Stimulated activated CD8-positive, alpha-beta memory T cell treated with anti-CD3 and anti-CD28 coated beads, Interleukin-15, amount 100 ng/mL, for 1 hour (primary cell): ENCODE results near the gene CRLF2.
"Not testable (repeated sequence)": the region's sequence is repeated elsewhere in the genome, so short reads cannot be mapped to it uniquely, and the experiment has no call there.

ENCODE experiments used
- DNase-seq: peaks from one replicate; pipeline ENCODE4 v3.0.0-alpha.2; 2020; ENCODE audit warnings: low read depth

Gene CRLF2, protein sequence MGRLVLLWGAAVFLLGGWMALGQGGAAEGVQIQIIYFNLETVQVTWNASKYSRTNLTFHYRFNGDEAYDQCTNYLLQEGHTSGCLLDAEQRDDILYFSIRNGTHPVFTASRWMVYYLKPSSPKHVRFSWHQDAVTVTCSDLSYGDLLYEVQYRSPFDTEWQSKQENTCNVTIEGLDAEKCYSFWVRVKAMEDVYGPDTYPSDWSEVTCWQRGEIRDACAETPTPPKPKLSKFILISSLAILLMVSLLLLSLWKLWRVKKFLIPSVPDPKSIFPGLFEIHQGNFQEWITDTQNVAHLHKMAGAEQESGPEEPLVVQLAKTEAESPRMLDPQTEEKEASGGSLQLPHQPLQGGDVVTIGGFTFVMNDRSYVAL

GRCh38 chrX:1212532-1212931, at the start of gene CRLF2:
TSS of gene CRLF2 (minus strand) at chrX:1212649. CDS start at chrX:1212634, 15 bp downstream.
- no peak for DNase-seq

GRCh38 chrX:1261771-1262170, 49.3 kb upstream of the CRLF2 start:
- DNase-seq = not testable (repeated sequence)

- no peak for DNase-seq
Observed at GRCh38 chrX:1261285-1261684, 48.8 kb upstream of the CRLF2 start.

- DNase-seq = no peak
Observed at GRCh38 chrX:1252861-1253260, 40.4 kb upstream of the CRLF2 start.

- DNase-seq = no peak
Observed at GRCh38 chrX:1249101-1249887, 36.8 kb upstream of the CRLF2 start.

- DNase-seq = no peak
Observed at GRCh38 chrX:1248331-1249061, 36.0 kb upstream of the CRLF2 start.

GRCh38 chrX:1246816-1247215, 34.4 kb upstream of the CRLF2 start:
- peak; percentile 75 for DNase-seq

- no peak for DNase-seq
Observed at GRCh38 chrX:1244164-1245076, 32.0 kb upstream of the CRLF2 start.

DNA sequence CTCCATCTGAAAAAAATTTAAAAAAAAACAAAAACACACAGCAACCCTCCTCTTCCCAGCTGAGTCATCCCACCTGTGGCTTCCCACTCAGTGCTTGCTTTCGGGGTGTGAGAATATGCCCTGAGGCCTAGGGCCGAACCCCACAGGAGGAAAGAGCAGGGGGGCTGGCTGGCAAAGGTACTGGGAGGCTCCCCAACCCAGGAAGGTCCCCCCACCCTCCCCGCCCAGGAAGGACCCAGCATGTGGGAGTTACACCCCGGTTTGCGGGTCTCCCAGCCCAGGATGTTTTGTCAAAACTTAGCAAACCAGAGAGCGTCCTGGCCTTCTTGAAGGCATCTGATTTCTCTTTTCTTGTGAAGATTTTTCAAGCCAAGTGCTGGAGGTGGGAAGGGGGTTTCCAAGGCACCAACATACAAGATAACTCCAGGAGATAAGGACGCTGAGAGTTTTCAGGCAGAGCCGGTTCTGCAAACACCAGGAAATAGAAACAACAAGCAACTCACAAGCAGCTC, 30.5 kb upstream of the CRLF2 start:
- DNase-seq = no peak

- DNase-seq = not testable (repeated sequence)
Observed at GRCh38 chrX:1240551-1240950, 28.1 kb upstream of the CRLF2 start.

GRCh38 chrX:1239681-1240142, 27.3 kb upstream of the CRLF2 start:
- DNase-seq = no peak

GRCh38 chrX:1231850-1232465, 19.5 kb upstream of the CRLF2 start:
- DNase-seq = no peak

GRCh38 chrX:1228101-1228500, 15.7 kb upstream of the CRLF2 start:
- DNase-seq = not testable (repeated sequence)

DNA sequence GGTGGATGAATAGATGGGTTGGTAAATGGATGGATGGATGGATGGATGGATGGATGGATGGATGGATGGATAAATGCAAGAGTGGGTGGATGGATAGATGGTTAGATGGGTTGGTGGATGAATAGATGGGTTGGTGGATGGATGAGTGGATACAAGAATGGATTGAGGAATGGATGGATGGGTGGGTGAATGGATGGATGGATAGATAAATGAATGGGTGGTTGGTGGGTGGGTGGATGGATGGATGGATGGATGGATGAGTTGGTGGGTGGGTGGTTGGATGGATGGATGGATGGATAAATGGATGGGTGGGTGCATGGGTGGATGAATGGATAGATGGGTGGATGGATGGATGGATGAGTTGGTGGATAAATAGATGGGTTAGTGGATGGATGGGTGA, 13.8 kb upstream of the CRLF2 start:
- no peak for DNase-seq

DNA sequence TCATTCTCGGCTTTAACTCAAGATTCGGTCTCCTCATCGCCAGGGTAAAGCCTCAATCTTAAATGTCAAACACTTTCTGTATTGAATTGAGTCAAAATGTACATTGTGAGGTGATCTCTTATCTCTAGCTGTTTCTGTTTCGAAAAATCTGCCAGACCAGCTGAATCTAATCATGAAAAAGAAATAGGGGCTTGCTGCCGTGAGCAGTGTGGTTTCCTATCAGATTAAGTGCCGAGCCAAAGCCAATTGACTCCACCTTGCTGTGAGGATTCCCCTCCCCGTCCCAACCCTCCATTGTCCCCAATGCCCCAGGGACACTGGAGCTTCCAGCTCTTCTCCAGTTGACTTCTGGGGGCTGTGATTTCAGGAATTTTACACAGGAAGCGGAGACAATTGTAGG, 12.5 kb upstream of the CRLF2 start:
- no peak for DNase-seq

- no peak for DNase-seq
Observed at GRCh38 chrX:1223242-1223600, 10.8 kb upstream of the CRLF2 start.

GRCh38 chrX:1222531-1223241, 10.2 kb upstream of the CRLF2 start:
- DNase-seq = no peak

DNA sequence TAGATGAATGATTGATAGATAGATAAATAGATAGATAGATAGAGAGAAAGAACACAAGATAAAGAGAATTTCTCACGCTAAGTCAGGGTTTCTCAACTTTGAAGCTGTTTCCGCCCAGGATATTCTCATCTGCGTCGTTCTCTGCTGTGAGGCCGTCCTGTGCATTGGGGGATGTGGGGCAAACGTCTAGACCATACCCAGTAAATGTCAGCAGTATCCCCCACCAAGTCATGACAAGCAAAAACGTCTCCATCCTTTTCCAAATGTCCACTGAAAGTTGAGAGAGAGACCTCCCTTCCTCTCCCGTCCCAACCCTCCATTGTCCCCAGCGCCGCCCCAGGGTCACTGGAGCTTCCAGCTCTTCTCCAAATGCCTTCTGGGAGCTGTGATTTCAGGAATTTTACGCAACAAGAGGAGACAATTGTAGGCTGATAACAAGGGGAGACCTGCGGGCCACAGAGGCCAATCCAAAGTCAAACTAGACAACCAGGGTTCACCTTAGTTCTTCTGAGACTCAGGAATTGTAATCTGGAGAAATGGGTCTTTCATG, 8.9 kb upstream of the CRLF2 start:
- no peak for DNase-seq

- no peak for DNase-seq
Observed at GRCh38 chrX:1218286-1218685, 5.8 kb upstream of the CRLF2 start.
